Activated CD4-positive, alpha-beta memory T cell treated with anti-CD3 and anti-CD28 coated beads, Interleukin-2, amount 10 ng/mL, durations not matched to agents 7 days and 5 days (primary cell): ENCODE data around the gene LRRC55. TPM values are rescaled to one million over a fixed set of nuclear protein-coding genes. Genes with fewer than 3 reads are reported as not detected.

Experiments used
- CTCF ChIA-PET: fragments of 350-600 bp; sonication (Branson Sonifier 250); formaldehyde crosslinking; loops from one replicate; lab custom pipeline; 2021; ENCODE audit warnings: antibody characterized with exemption, inconsistent platforms; lab: Charles Lee
- POLR2A ChIA-PET: fragments of 350-600 bp; sonication (Branson Sonifier 250); formaldehyde crosslinking; loops from one replicate; lab custom pipeline; 2021; ENCODE audit warnings: antibody characterized with exemption; lab: Charles Lee
- DNase-seq: peaks from one replicate; pipeline ENCODE4 v3.0.0-alpha.2; 2020
- H3K27ac Mint-ChIP-seq: one replicate; pipeline ENCODE4 v1.8.0; 2021; ENCODE audit warnings: mild to moderate bottlenecking, mixed read lengths
- H3K27me3 Mint-ChIP-seq: one replicate; pipeline ENCODE4 v1.8.0; 2021; ENCODE audit warnings: mixed read lengths
- H3K36me3 Mint-ChIP-seq: one replicate; pipeline ENCODE4 v1.8.0; 2021; ENCODE audit warnings: low read depth, mixed read lengths
- H3K4me1 Mint-ChIP-seq: one replicate; pipeline ENCODE4 v1.8.0; 2021; ENCODE audit warnings: mixed read lengths
- H3K4me3 Mint-ChIP-seq: one replicate; pipeline ENCODE4 v1.8.0; 2021; ENCODE audit warnings: mild to moderate bottlenecking, mixed read lengths
- H3K9me3 Mint-ChIP-seq: one replicate; pipeline ENCODE4 v1.8.0; 2021; ENCODE audit warnings: mixed read lengths
- total RNA-seq, 2 experiments: library from RNA; stranded (reverse); gene quantifications; one replicate each; pipeline ENCODE4 v1.2.3, GENCODE V29; 2021

Gene LRRC55
- total RNA-seq, 2 experiments from 2014 or later, result not detected

GRCh38 chr11:57153448-57153847 is 28.3 kb upstream of the LRRC55 start:
- no peaks in the 10 kb centered on the region for H3K36me3 Mint-ChIP-seq
- H3K27me3 Mint-ChIP-seq, result peaks cover 4% of the 10 kb centered on the region
- H3K27ac Mint-ChIP-seq, result no peak overlapping the region

DNA sequence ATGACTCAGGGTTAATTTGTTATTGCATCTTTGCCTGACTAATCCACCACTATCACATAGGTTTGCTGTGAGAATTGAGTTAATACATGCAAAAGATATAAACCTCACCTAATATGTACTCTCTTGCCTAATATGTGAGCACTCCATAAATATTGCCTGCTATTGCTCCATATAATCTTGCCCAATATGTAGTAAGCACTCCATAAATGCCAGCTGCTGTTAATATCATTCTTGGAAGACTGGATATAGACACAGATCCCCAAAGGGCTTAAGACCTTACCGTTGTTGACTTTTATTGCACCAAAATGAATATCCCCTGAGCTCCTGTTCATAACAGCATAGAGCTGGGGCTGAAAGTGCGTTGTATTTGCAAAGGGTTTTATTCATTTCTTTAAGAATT is 27.0 kb upstream of the LRRC55 start:
- Mint-ChIP-seq H3K9me3 (no peaks in the 10 kb centered on the region), H3K27me3 (peaks cover 4% of the 10 kb centered on the region), H3K4me3 (no peak overlapping the region), H3K27ac (no peak overlapping the region), H3K4me1 (no peaks in the 10 kb centered on the region), H3K36me3 (no peaks in the 10 kb centered on the region)
- no peak for DNase-seq
- ChIA-PET POLR2A (no interaction called here), CTCF (no interaction called here)

More at GRCh38 chr11:57153448-57153847, 28.3 kb upstream of the LRRC55 start:
- no peaks in the 10 kb centered on the region for H3K9me3 Mint-ChIP-seq
- ChIA-PET CTCF (no interaction called here), POLR2A (no interaction called here)
- no peak overlapping the region for H3K4me3 Mint-ChIP-seq
- no peak for DNase-seq
- no peaks in the 10 kb centered on the region for H3K4me1 Mint-ChIP-seq

GRCh38 chr11:57155400-57155799 is 26.4 kb upstream of the LRRC55 start:
- H3K9me3 Mint-ChIP-seq, result no peaks in the 10 kb centered on the region

GRCh38 chr11:57155838-57156607 is 25.7 kb upstream of the LRRC55 start:
- no peaks in the 10 kb centered on the region for H3K9me3 Mint-ChIP-seq
- CTCF ChIA-PET, result no interaction called here
- no peak overlapping the region for H3K4me3 Mint-ChIP-seq
- no peak for DNase-seq
- no peaks in the 10 kb centered on the region for H3K4me1 Mint-ChIP-seq
- H3K27ac Mint-ChIP-seq, result no peak overlapping the region
- H3K27me3 Mint-ChIP-seq, result peaks cover 6% of the 10 kb centered on the region
- H3K36me3 Mint-ChIP-seq, result no peaks in the 10 kb centered on the region
- POLR2A ChIA-PET, result no interaction called here

More at GRCh38 chr11:57155400-57155799, 26.4 kb upstream of the LRRC55 start:
- DNase-seq, result no peak
- H3K36me3 Mint-ChIP-seq, result no peaks in the 10 kb centered on the region
- CTCF ChIA-PET, result no interaction called here
- peaks cover 4% of the 10 kb centered on the region for H3K27me3 Mint-ChIP-seq
- H3K4me1 Mint-ChIP-seq, result no peaks in the 10 kb centered on the region
- POLR2A ChIA-PET, result no interaction called here
- no peak overlapping the region for H3K27ac Mint-ChIP-seq
- no peak overlapping the region for H3K4me3 Mint-ChIP-seq

GRCh38 chr11:57156928-57157327 is 24.8 kb upstream of the LRRC55 start:
- Mint-ChIP-seq H3K27ac (no peak overlapping the region), H3K4me3 (no peak overlapping the region), H3K36me3 (no peaks in the 10 kb centered on the region), H3K9me3 (no peaks in the 10 kb centered on the region), H3K27me3 (peaks cover 10% of the 10 kb centered on the region), H3K4me1 (no peaks in the 10 kb centered on the region)
- POLR2A ChIA-PET, result no interaction called here
- CTCF ChIA-PET, result no interaction called here
- DNase-seq, result no peak

DNA sequence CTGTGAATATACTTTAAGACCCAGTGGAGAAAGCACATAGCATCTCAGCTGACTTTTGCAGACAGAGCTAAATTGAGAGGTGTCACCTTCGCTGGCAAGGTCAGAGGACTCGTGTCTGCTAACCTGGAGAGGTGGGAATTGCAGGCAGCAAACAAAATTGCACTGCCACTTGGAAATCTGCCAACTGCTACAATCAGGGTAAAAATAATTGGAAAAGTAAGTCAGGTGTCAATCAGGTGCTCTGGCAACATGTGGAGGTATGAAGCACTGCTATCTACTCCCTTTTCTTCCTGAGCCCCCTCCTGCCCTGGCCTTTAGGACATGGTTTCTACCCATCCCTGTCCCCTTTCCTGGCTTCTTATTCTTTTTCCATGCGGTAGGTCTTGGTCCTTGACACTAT is 24.1 kb upstream of the LRRC55 start:
- Mint-ChIP-seq H3K9me3 (no peaks in the 10 kb centered on the region), H3K27ac (no peak overlapping the region), H3K4me1 (no peaks in the 10 kb centered on the region), H3K27me3 (peaks cover 12% of the 10 kb centered on the region), H3K36me3 (no peaks in the 10 kb centered on the region), H3K4me3 (no peak overlapping the region)
- CTCF ChIA-PET, result no interaction called here
- no peak for DNase-seq
- POLR2A ChIA-PET, result no interaction called here

GRCh38 chr11:57158180-57158579 is 23.6 kb upstream of the LRRC55 start:
- H3K27me3 Mint-ChIP-seq, result peaks cover 12% of the 10 kb centered on the region
- DNase-seq, result no peak
- H3K9me3 Mint-ChIP-seq, result no peaks in the 10 kb centered on the region
- H3K36me3 Mint-ChIP-seq, result no peaks in the 10 kb centered on the region
- no peak overlapping the region for H3K27ac Mint-ChIP-seq
- no peaks in the 10 kb centered on the region for H3K4me1 Mint-ChIP-seq
- ChIA-PET CTCF (no interaction called here), POLR2A (no interaction called here)
- H3K4me3 Mint-ChIP-seq, result no peak overlapping the region

GRCh38 chr11:57158599-57158998 is 23.2 kb upstream of the LRRC55 start:
- H3K27ac Mint-ChIP-seq, result no peak overlapping the region
- H3K27me3 Mint-ChIP-seq, result peaks cover 12% of the 10 kb centered on the region
- H3K4me1 Mint-ChIP-seq, result no peaks in the 10 kb centered on the region
- no peaks in the 10 kb centered on the region for H3K36me3 Mint-ChIP-seq
- ChIA-PET CTCF (no interaction called here), POLR2A (no interaction called here)
- H3K4me3 Mint-ChIP-seq, result no peak overlapping the region
- no peak for DNase-seq
- H3K9me3 Mint-ChIP-seq, result no peaks in the 10 kb centered on the region

DNA sequence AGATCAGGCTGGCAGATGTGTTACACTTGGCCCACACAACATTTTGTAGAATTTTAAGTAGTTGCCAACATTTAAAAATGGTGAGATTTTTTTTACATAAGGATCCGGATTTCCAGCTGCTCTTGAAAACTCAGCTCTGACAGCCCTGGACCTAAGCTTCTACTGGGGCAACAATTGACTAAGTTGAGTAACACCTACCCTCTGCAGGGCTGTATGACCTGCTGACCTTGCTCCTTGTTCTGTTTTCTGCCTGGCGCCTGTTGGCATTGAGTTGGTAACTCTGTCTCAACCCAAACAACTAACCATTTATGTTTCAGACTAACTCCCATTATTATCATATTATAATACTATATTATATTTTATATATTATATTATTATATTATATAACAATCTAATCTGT is 21.1 kb upstream of the LRRC55 start:
- ChIA-PET POLR2A (no interaction called here), CTCF (no interaction called here)
- Mint-ChIP-seq H3K27me3 (peaks cover 8% of the 10 kb centered on the region), H3K4me1 (no peaks in the 10 kb centered on the region), H3K9me3 (no peaks in the 10 kb centered on the region), H3K36me3 (no peaks in the 10 kb centered on the region), H3K4me3 (no peak overlapping the region), H3K27ac (no peak overlapping the region)
- no peak for DNase-seq

GRCh38 chr11:57161351-57161750 is 20.4 kb upstream of the LRRC55 start:
- H3K9me3 Mint-ChIP-seq, result no peaks in the 10 kb centered on the region
- ChIA-PET POLR2A (no interaction called here), CTCF (no interaction called here)
- H3K27ac Mint-ChIP-seq, result no peak overlapping the region
- H3K4me1 Mint-ChIP-seq, result no peaks in the 10 kb centered on the region
- H3K27me3 Mint-ChIP-seq, result peaks cover 8% of the 10 kb centered on the region
- no peaks in the 10 kb centered on the region for H3K36me3 Mint-ChIP-seq
- H3K4me3 Mint-ChIP-seq, result no peak overlapping the region
- DNase-seq, result no peak

DNA sequence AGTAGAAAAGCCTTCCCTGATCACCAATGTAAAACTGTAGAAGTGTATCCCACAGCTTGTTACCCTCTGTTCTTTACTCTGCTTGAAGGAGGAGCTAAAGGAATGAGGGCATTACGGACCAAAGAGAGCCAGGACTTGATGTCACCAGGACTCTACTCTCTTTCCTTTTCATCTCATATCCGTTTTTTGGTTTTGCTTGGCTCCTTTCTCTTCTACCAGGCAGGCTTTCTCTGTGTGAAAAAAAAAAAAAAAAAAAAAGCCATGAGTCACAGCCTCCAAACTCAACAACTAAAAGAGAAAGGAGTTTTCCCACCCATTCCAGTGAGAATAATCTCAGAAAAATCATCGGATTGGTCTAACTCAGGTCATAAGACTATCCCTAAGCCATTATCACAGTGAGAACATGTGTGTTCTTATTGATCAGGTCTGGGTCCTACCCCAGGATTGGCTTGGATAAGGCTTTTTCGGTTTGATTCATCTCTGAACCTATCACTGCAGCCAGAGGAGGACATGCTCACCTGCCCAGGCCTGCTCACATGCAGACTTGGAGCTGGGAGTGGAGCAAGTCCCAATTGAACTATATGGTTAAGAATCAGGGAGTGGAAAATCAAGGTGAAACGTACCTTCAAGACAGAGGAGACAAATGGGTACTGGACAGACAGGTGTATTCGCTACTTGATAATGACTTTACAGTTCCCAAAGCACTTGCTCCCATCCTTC is 19.4 kb upstream of the LRRC55 start:
- no peaks in the 10 kb centered on the region for H3K36me3 Mint-ChIP-seq
- ChIA-PET POLR2A (no interaction called here), CTCF (no interaction called here)
- H3K9me3 Mint-ChIP-seq, result no peaks in the 10 kb centered on the region
- H3K27ac Mint-ChIP-seq, result no peak overlapping the region
- no peak for DNase-seq
- no peak overlapping the region for H3K4me3 Mint-ChIP-seq
- H3K4me1 Mint-ChIP-seq, result no peaks in the 10 kb centered on the region
- peaks cover 8% of the 10 kb centered on the region for H3K27me3 Mint-ChIP-seq

- ChIA-PET CTCF (no interaction called here), POLR2A (no interaction called here)
- Mint-ChIP-seq H3K4me3 (no peak overlapping the region), H3K36me3 (no peaks in the 10 kb centered on the region), H3K27me3 (peaks cover 8% of the 10 kb centered on the region), H3K27ac (no peak overlapping the region), H3K4me1 (no peaks in the 10 kb centered on the region), H3K9me3 (no peaks in the 10 kb centered on the region)
- DNase-seq, result no peak
Measured at GRCh38 chr11:57163160-57163868, 18.4 kb upstream of the LRRC55 start.

DNA sequence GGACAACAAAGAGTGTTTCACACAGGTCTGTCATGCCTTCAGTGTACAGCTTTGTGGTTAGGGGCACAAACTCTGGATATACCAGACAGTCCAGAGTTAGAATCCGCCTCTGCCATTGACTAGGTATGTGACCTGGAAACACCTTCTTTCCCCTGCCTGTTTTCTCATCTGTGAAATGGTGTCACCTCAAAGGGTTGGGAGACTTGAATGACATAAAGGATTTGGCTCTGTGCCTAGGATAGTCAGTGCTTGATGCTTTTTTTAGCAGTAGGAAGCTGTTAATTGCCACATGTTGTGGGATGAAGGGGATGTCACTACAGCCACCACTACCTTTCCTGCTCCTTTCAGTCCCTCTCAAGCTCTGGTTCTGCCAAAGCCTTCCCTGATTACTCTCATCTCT is 17.4 kb upstream of the LRRC55 start:
- no peaks in the 10 kb centered on the region for H3K36me3 Mint-ChIP-seq
- no peaks in the 10 kb centered on the region for H3K9me3 Mint-ChIP-seq
- POLR2A ChIA-PET, result no interaction called here
- H3K27me3 Mint-ChIP-seq, result peaks cover 8% of the 10 kb centered on the region
- DNase-seq, result no peak
- H3K4me1 Mint-ChIP-seq, result no peaks in the 10 kb centered on the region
- CTCF ChIA-PET, result no interaction called here
- H3K4me3 Mint-ChIP-seq, result no peak overlapping the region
- H3K27ac Mint-ChIP-seq, result no peak overlapping the region
